HepG2 (cell line): ENCODE measurements around the gene PPP2R2C. TPM values are rescaled to one million over a fixed set of nuclear protein-coding genes. Genes with fewer than 3 reads are reported as not detected.

ENCODE experiments used
- ATAC-seq: fragments of 200-7000 bp; cut with Tn5 transposase; 3 replicates; pipeline ENCODE4 v1.9.1; 2020; ENCODE audit warnings: mild to moderate bottlenecking, moderate library complexity
- BruUV-seq: library from RNA; stranded (reverse); fragments of 400-500 nt; replicated peaks from 2 replicates; lab custom pipeline; 2021; lab: Mats Ljungman, UMichigan
- CTCF ChIA-PET: fragments of 300-600 bp; formaldehyde crosslinking; extraction: SDS; loops from one replicate; lab custom pipeline; 2021; ENCODE audit warnings: low total read pairs, inconsistent platforms, low intra/inter-chr PET ratio; lab: Yijun Ruan, JAX
- POLR2A ChIA-PET: fragments of 350-600 bp; sonication (Branson Sonifier 250); formaldehyde crosslinking; loops from one replicate; lab custom pipeline; 2020; ENCODE audit warnings: antibody characterized with exemption, inconsistent platforms; lab: Yijun Ruan, JAX
- DNase-seq: peaks from one replicate; pipeline ENCODE4 v3.0.0-alpha.2; 2015; ENCODE audit warnings: low spot score
- FAIRE-seq: peaks from 3 replicates; lab custom pipeline; 2011; peaks lifted over from hg19 to GRCh38; lab: Jason Lieb, UNC
- H2AFZ ChIP-seq: one replicate; pipeline ENCODE4 v1.6.1; 2011; ENCODE audit warnings: low read length, inconsistent platforms
- H3K27ac ChIP-seq: fragments of 300-600 bp; 3 replicates; pipeline ENCODE4 v1.8.0; 2011; ENCODE audit warnings: mixed run types, mild to moderate bottlenecking, mixed read lengths, low read length, inconsistent platforms; ENCODE audit not compliant: insufficient read depth; ENCODE audit errors: extremely low read length
- H3K27me3 ChIP-seq, 2 experiments: fragments of 200-600 bp in 1 of 2; 2 replicates in 1 of 2; 3 replicates in 1 of 2; pipeline versions ENCODE4 v1.6.0 to v1.8.0; 2011; ENCODE audit warnings: low read length in 2 of 2, mild to moderate bottlenecking in 2 of 2, moderate library complexity in 2 of 2, inconsistent platforms in 1 of 2; ENCODE audit not compliant: insufficient read depth in 2 of 2, control insufficient read depth in 1 of 2
- H3K36me3 ChIP-seq, 2 experiments: fragments of 200-600 bp in 1 of 2; replicated peaks in 1 of 2; 2 replicates in 1 of 2; 3 replicates in 1 of 2; pipeline versions ENCODE4 v1.5.1 to v1.8.0; 2011; ENCODE audit warnings: low read length in 2 of 2, inconsistent platforms in 1 of 2; ENCODE audit not compliant: insufficient read depth in 2 of 2, control insufficient read depth in 1 of 2
- H3K4me1 ChIP-seq: 2 replicates; pipeline ENCODE4 v1.5.1; 2012; ENCODE audit warnings: low read length, inconsistent platforms; ENCODE audit not compliant: insufficient read depth
- H3K4me2 ChIP-seq: 2 replicates; pipeline ENCODE4 v1.6.0; 2011; ENCODE audit warnings: low read depth, low read length, inconsistent platforms
- H3K4me3 ChIP-seq, 3 experiments: fragments of 200-600 bp in 1 of 3; sonication (generic), shearing (Covaris generic) in 1 of 3; replicated peaks in 1 of 3; 2 replicates each; pipeline ENCODE4 v1.5.1; 2011 to 2016; ENCODE audit warnings: low read length in 3 of 3, inconsistent platforms in 2 of 3, low read depth in 2 of 3, mild to moderate bottlenecking in 2 of 3, control low read depth in 1 of 3, mixed read lengths in 1 of 3; ENCODE audit not compliant: insufficient read depth in 1 of 3
- H3K79me2 ChIP-seq: one replicate; pipeline ENCODE4 v1.6.1; 2011; ENCODE audit warnings: low read length, inconsistent platforms; ENCODE audit not compliant: insufficient read depth
- H3K9ac ChIP-seq: 2 replicates; pipeline ENCODE4 v1.6.0; 2011; ENCODE audit warnings: mild to moderate bottlenecking, low read depth, low read length, inconsistent platforms; ENCODE audit not compliant: insufficient read depth
- H3K9me3 ChIP-seq: 2 replicates; pipeline ENCODE4 v1.5.1; 2012; ENCODE audit warnings: mild to moderate bottlenecking, low read length
- H4K20me1 ChIP-seq: 2 replicates; pipeline ENCODE4 v1.6.0; 2011; ENCODE audit warnings: inconsistent platforms, mild to moderate bottlenecking, low read length, moderate library complexity; ENCODE audit not compliant: insufficient read depth
- CSRNP1 ChIP-seq: sonication (generic); formaldehyde crosslinking; IDR thresholded peaks from 2 replicates; pipeline ENCODE4 v1.8.1; 2023; ENCODE audit warnings: mild to moderate bottlenecking, missing genetic modification reagents
- ZBTB43 ChIP-seq: sonication (generic); formaldehyde crosslinking; conservative IDR thresholded peaks from 2 replicates; pipeline ENCODE4 v1.4.0; 2020; ENCODE audit warnings: missing genetic modification reagents
- ZNF17 ChIP-seq: sonication (generic); formaldehyde crosslinking; IDR thresholded peaks from 2 replicates; pipeline ENCODE4 v1.5.0; 2020; ENCODE audit warnings: mild to moderate bottlenecking, missing genetic modification reagents
- ZNF253 ChIP-seq: sonication (generic); formaldehyde crosslinking; IDR thresholded peaks from 2 replicates; pipeline ENCODE4 v1.8.0; 2022; ENCODE audit warnings: mild to moderate bottlenecking, missing genetic modification reagents, borderline replicate concordance
- ZNF552 ChIP-seq: sonication (generic); formaldehyde crosslinking; IDR thresholded peaks from 2 replicates; pipeline ENCODE4 v1.9.0; 2022; ENCODE audit warnings: missing genetic modification reagents, mild to moderate bottlenecking, borderline replicate concordance
- ZNF646 ChIP-seq: sonication (generic); formaldehyde crosslinking; IDR thresholded peaks from 2 replicates; pipeline ENCODE4 v1.9.0; 2021; ENCODE audit warnings: mild to moderate bottlenecking, missing genetic modification reagents
- whole genome bisulfite sequencing: methylation state at CpG from one replicate; pipeline ENCODE4 v1.1.6; 2017; ENCODE audit warnings: low lambda C conversion rate; 5-methylcytosine and 5-hydroxymethylcytosine counted together
- in situ Hi-C: cut with HindIII; loops from 2 replicates; pipeline ENCODE4 v1.10.0; 2017; ENCODE audit warnings: low pct_unique_long_range_greater_than_20kb; ENCODE audit not compliant: extremely low pct_ligation_motif_present
- intact Hi-C: fragments of 100-400 bp; cut with micrococcal nuclease; formaldehyde crosslinking; loops from one replicate; pipeline ENCODE4 v1.10.0; 2022; ENCODE audit not compliant: unreplicated experiment
- polyA plus RNA-seq, 8 experiments: library from polyadenylated mRNA; depleted of rRNA in 3 of 8; stranded (reverse) in 7 of 8; unstranded in 1 of 8; fragments of >200 nt; fragmentation: Illumina TruSeq in 4 of 8; extraction: Trizol in 4 of 8; gene quantifications; 2 replicates each; pipeline versions ENCODE4 v1.2.1 to v1.2.3, GENCODE V29; 2011 to 2016; ENCODE audit warnings: low read depth in 4 of 8, missing spikeins in 1 of 8, mixed read lengths in 1 of 8; ENCODE audit not compliant: insufficient read depth in 1 of 8
- total RNA-seq, 5 experiments: library from RNA; depleted of rRNA; stranded (reverse); fragments of >200 nt; fragmentation: Illumina TruSeq; extraction: Trizol; gene quantifications; 2 replicates each; pipeline ENCODE4 v1.2.3, GENCODE V29; 2016; ENCODE audit warnings: low read depth in 1 of 5

Gene PPP2R2C
- total and polyA plus RNA-seq, 2 of the 13 experiments (the other 11 are each of a cell fraction or from before 2014, with no cell fraction given): 0.60 to 8.6 TPM

- TF ChIP-seq CSRNP1 (CRISPR knock-in tag): no peak
These were observed 200.5 kb downstream of the PPP2R2C start (continued) for GRCh38 chr4:6271701-6272465.

GRCh38 chr4:6271206-6271605 is 201.2 kb downstream of the PPP2R2C start:
- Histone ChIP-seq H3K9me3 (no peaks in the 10 kb centered on the region), H3K4me1 (peaks cover 89% of the 10 kb centered on the region), H3K9ac (peak overlapping the region; percentile 93), H4K20me1 (no peaks in the 10 kb centered on the region), H3K27ac (peak overlapping the region; percentile 80), H3K79me2 (peaks cover 53% of the 10 kb centered on the region), H3K4me3 (peak overlapping the region; percentile 87 to 99 (median 92); a peak in 5 of 6 replicates), H3K4me2 (peak overlapping the region; percentile 70), H3K36me3 (peaks cover 0 to 3% of the 10 kb centered on the region in 2 experiments; a peak in 1 of 5 replicates), H3K27me3 (no peaks in the 10 kb centered on the region), H2AFZ (no peak overlapping the region)
- in situ Hi-C loops (no loop called here), intact Hi-C loops (no loop called here)
- POLR2A ChIA-PET: interaction anchor here (0.7 to 5.0 kb wide), 3 partner anchors 8 to 51 kb away, joined by 3 to 41 read pairs (median 19); no protein-coding TSS in a partner anchor
- CTCF ChIA-PET: no interaction called here
- no peak for DNase-seq
- BruUV-seq: no TSS peak
- no peak for FAIRE-seq
- 92% methylated on average over 7 of the region's 9 CpGs for WGBS
- no peak for ATAC-seq
- TF ChIP-seq ZNF646 (CRISPR knock-in tag) (no peak), ZNF17 (CRISPR knock-in tag) (no peak), ZNF552 (CRISPR knock-in tag) (no peak), ZNF253 (no peak), ZBTB43 (CRISPR knock-in tag) (no peak)
